ENCODE results near the gene HS2ST1.
"Not testable (repeated sequence)": the region's sequence is repeated elsewhere in the genome, so short reads cannot be mapped to it uniquely, and the experiment has no call there.

GRCh38 chr1:86983677-86984076, 69.2 kb downstream of the HS2ST1 start:
- TF ChIP-seq EZH2 (IDR thresholded peaks at IDR 0.05; ENCODE audit: borderline replicate concordance, low read length); CTCF (IDR thresholded peaks at IDR 0.05; ENCODE audit: low read length): not testable (repeated sequence)

Data from OCI-LY1 (cell line).